GM18870 (cell line): ENCODE measurements around the gene FOXC1.

Source experiments
- ATAC-seq: cut with Tn5 transposase; IDR thresholded peaks from one replicate; pipeline ENCODE4 v1.9.1; 2021; ENCODE audit warnings: moderate library complexity; ENCODE audit not compliant: unreplicated experiment

Gene FOXC1

DNA sequence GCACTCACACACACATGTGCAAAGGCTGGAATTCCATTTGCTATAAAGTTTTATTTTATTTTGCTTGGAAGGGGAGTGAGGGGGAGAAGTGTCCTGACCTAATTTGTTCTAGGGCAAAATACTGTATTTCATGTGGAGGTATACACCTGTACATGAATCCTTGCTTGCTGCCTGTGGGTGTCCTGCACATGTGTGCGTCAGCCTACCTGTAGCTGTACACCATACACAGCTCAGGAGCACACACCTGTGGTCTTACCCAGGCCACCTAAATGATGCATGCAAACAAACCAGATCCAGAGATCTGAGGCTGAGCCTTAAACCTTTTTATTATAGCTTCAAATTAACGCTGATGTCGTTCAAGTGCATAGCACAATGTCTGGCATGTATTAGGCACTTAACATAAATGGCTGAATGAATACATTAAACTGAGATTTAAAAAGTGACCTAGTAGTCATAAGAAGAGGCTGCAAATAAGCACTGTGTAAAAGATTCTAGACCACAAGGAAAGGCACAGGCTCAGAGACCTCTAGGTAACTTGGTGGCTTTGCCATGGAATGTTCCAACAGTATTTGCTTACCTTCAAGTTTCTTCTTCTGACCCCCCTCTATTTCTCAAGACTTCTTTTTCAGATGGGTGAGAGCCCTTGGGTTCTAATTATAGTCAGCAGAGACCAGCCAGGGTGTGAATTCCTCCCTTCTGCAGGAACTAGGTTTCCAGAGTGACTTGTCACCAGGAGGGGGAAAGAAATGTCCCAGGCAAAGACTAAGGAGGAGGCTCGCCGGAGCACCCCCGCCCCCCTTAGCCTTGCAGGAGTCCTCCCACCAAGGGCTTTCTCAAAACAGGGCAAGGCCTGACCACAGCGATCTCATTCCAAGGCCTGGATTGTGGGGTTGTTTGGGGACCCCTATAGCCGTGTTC is 13.4 kb downstream of the FOXC1 start:
- no peak for ATAC-seq

DNA sequence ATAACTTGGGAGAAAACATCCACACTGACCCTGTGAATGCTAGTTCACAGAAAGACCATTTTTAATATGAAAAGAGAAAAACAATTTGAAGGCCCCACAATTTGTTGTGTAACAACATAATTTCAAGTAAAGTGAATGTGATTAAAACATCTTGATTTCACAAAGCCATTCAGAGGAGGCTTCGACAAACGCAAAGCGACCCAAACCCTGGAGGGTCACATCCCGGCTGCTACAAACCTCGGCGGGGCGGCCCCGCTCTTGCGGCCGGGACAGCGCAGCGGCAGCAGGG is 14.0 kb downstream of the FOXC1 start:
- ATAC-seq = no peak

GRCh38 chr6:1624058-1624850 is 14.5 kb downstream of the FOXC1 start:
- ATAC-seq = no peak

- ATAC-seq = no peak
Measured at GRCh38 chr6:1624851-1625781, 15.4 kb downstream of the FOXC1 start.

DNA sequence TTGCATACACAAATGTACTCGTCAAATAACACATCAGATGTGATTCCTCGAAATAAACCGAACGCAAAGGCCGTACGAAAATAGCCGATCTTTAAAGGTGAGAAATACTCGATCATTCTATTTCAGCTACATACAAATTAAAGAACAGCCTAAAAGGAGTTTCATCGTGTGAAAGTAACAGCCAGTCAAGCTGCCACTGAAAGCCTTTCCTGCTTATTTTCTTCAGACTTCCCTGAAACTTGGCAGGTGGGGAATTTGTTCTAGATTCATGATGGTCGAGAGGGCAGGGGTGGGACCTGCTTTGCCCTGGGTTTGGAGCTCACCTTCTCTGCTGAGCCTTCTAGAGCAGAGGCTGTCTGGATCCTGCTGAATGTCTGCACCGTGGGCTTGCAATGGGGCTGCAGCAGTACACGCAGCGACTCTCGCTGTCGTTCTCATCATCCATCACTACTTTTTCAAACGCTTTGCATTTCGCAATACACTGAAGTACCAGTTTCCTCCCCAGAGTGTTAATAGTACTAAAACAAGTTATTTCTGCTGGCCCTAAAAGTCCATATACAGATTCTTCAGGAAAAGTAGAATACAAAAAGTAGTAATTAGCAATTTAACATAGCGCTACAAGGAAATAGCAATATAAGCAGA is 16.2 kb downstream of the FOXC1 start:
- no peak for ATAC-seq

GRCh38 chr6:1626481-1626880 is 16.8 kb downstream of the FOXC1 start:
- ATAC-seq = no peak

DNA sequence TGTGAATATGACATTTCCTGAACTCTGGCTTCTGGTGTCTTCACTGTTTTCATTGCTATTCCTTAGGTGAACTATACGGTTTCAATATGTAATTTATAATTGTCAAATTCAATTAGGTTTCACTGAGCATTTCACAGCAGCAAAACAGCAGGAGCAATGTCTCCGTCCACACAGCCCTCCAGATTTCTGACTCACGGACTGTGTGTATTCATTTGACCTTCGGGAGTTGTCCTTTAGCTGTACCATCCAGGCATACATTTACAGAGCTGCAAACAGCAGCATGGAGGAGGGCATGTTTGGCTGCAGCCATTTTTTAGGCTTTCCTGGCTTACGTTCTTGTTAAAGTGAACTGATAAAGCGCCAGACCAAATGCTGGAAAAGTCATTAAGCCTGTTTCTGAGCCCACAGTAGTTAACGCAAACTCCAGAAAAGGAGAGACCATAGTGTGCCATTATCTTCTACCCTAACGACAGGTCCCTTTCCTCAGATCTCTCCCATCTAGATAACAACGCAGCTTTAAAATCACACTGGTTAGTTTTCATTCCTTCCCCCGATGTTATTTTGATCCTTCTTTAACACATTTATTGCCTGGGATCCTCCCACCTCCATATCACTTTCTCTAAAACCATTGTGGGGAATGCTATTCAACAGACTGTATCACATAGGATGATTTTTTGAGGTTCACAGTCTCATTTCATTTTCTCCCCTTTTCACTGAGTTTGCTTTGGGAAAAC is 18.3 kb downstream of the FOXC1 start:
- no peak for ATAC-seq

DNA sequence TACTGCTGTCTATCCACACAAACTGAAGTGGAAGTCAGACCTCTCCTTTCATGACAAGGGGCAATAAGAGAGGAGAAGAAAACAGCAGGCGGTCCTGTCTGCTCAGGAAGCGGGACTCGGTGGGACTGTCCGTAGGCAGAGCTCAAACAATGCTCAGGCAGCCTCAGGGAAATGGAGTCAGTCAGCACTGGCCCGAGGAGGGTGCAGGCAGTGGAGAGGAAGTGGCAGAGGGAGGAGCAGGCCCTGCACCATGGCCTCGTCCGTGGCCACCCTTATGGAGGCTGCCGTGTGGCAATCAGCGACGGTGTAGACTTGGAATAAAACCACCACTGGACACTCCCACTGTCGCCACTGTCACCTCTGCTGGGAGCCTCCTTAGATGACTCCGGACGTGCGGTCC is 19.6 kb downstream of the FOXC1 start:
- no peak for ATAC-seq

- no peak for ATAC-seq
Measured at GRCh38 chr6:1630212-1630770, 20.6 kb downstream of the FOXC1 start.

DNA sequence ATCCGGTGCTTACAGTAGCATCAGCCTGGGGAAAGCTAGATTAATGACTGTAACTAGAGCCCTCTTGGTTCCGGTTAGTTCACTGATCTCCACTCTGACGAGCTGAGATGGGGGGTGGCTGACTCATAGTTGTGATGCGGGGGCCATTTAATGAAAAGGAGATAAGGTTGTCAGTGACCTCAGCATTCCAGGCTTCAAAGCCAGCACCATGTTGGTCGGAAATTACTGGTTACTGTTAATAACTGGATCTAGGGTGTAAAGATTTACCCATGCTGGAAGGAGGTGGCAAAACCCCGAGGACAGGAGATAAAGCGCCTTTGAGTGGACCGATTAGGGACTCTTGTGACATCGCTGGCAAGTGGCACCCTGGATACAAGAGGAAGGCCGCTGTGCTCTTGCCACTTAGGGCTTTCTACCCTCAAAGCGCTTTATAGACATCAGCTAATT is 21.1 kb downstream of the FOXC1 start:
- ATAC-seq = no peak

DNA sequence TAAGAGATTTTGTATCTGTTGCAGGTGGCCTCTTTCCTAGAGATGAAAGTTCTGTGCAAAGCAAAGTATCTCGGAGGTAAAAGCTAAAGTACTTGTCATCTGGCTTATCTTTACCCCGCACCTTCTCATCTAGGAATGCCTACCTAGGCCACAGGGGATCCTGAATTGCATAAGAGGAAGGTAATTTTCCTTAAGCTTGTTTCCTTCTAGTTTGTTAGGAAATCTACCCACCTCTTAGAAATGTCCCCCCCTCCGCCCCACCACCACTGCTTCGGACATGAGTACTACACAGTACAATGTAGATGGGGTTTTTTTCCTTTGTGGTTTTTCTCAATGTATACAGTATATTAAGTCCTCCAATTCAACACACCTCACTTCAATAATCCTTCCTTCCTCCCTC is 21.5 kb downstream of the FOXC1 start:
- ATAC-seq = no peak

DNA sequence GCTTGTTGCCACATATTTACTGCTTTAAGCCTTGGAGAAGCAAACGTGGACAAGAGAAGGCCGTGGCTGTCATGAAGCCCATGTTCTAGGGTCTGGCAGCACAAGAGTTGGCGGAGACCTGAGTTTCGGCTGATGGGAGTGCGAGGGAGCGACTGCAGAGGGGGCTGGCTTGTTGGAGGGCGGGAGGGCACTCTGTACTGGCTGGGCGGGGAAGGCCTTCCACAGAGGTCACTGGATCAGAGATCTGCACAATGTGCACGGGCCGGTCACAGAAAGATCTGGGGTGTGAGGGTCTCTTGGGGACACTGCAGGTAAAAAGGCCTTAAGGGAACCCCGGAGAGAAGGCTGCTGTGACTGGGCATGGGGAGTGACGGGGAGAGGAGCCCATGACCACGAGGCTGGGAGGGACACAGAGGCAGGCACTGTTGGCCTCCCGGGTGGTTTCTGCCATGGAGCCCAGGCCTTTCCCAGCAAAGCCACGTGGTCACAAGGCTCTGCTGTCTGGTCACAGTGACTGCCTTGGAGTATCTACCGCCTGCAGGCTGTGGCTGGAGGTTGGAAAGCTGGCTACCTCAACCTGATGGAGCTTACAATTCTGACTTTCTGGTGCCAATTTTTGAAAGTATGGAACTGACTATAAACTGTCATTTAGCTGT is 23.8 kb downstream of the FOXC1 start:
- no peak for ATAC-seq

DNA sequence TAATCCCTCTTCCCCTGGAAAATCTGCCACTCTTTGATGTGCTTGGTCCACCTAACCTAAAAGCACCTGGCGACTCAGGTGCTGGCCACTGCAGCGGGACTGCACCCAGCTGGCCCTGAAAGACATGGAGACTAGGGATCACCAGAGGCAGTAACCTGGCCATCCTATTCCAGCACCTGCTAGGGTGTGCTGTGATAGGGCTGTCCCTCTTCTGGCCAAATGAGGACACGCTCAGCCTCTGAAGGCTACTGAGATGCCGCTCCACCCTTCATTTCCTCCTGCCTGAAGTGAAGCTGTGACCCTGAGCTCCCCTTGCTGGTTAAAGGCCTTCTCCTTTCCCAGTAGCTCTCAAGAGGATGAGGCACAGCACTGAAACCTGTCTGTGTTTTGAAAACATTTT is 24.4 kb downstream of the FOXC1 start:
- no peak for ATAC-seq

DNA sequence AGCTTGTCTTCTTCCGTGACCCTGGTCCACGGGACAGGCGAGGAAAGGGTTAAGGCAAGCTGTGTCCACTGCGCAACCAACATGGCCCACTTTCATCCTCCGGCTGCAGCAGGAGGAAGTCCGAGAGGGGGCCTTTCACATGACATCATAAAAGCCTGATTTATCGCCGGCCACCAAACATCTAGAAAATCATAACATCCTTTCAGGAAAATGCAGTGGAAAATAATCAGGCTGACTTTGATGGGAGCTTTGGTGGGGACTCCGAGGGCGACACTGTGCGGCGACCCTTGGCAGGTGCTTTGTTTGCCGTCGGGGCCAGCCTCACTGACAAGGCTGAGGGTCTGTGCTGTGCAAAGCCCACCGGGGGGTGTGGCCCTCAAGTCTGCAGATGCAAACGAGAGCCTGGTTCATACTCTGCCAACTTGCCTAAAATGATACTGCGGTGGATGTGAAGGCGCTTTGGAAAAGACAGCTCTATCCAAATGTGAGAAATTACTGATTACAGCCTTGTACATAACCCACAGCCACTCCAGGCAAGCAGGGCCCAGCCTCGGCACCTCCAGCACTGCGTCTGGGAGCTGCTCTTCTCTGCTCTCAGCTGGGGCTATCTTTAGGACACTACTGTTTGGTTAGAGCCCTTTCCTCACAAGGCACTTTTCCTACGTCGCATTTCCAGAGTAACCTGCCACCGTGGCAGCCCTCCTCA is 25.7 kb downstream of the FOXC1 start:
- ATAC-seq = no peak

- ATAC-seq = no peak
Measured at GRCh38 chr6:1636272-1636825, 26.6 kb downstream of the FOXC1 start.

- ATAC-seq = no peak
Measured at GRCh38 chr6:1636971-1637871, 27.5 kb downstream of the FOXC1 start.

DNA sequence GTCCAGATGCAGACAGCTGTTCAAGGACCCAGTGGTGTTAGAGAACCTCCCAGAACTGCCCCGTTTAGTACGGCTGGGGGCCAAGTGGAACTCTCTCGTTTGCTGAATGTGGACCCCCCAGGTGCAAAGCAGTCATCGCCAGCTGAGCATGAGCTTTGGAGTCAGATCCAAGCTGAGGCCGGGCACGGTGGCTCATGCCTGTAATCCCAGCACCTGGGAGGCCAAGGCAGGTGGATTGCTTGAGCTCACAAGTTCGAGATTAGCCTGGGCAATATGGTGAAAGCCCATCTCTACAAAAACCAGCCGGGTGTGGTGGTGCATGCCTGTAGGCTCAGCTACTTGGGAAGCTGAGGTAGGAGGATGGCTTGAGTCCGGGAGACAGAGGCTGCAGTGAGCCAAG is 29.7 kb downstream of the FOXC1 start:
- ATAC-seq = no peak
